Spleen (tissue), 7 donors: ENCODE measurements around the gene ERCC2.

ENCODE experiments used
- CTCF ChIP-seq, 11 experiments: fragments of 200-600 bp in 7 of 11; fragments of 450-650 bp in 4 of 11; sonication (generic) in 4 of 11; IDR thresholded peaks in 8 of 11; conservative IDR thresholded peaks in 3 of 11; 1 replicate in 7 of 11; 2 replicates in 4 of 11; pipeline versions ENCODE4 v1.4.0 to v1.8.0; 2016 to 2021; ENCODE audit warnings: antibody characterized with exemption in 11 of 11, inconsistent platforms in 4 of 11, mild to moderate bottlenecking in 1 of 11
- POLR2A ChIP-seq, 3 donors: fragments of 450-650 bp; IDR thresholded peaks; one replicate each; pipeline ENCODE4 v1.5.1; 2017; ENCODE audit warnings: antibody characterized with exemption in 3 of 3, mild to moderate bottlenecking in 1 of 3
- POLR2AphosphoS5 ChIP-seq, 3 donors: sonication (generic); formaldehyde crosslinking; IDR thresholded peaks; one replicate each; pipeline ENCODE4 v1.5.1; 2017; ENCODE audit warnings: antibody characterized with exemption in 3 of 3
- donor health status: DM: no; HTN: no; CAD: no; lungs with moderate emphysema.
- donor health status: DM: no; HTN: no; CAD: no.
- donor health status: DM: no; HTN: no; CAD: no.

DNA sequence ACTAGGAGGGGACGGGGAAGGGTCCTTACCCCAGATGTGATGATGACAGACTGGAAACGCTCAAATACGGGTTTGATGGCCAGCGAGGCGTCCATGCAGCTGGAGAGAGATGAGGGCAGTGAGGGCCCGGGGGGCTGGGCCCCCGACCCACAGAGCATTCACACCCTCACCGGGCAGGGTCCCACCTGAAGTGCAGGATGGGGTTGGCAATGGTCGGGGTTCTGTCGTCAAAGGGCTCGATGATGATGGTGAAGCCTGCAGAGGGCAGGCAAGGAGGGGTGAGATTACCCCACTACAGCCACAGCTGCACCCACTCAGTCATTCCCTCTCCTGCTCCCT lies 13.0 kb downstream of the ERCC2 start:
- TF ChIP-seq CTCF (IDR thresholded peaks at IDR 0.05 in 8 of 11, conservative IDR thresholded peaks at IDR 0.05 in 3 of 11), result no peak
- no peak for TF ChIP-seq POLR2AphosphoS5 (IDR thresholded peaks at IDR 0.05)
- TF ChIP-seq POLR2A (IDR thresholded peaks at IDR 0.05), result no peak
